Hepatocyte (in vitro differentiated cells): ENCODE measurements around the gene SGCD.

Source experiments
- EZH2 ChIP-seq: fragments of 200-600 bp; sonication (generic); IDR thresholded peaks from 2 replicates; pipeline ENCODE4 v1.6.1; 2016; ENCODE audit warnings: antibody characterized with exemption, mild to moderate bottlenecking, borderline replicate concordance
- TF ChIP-seq, protein P1 (sequence below): fragments of 200-600 bp; sonication (generic); IDR thresholded peaks from 2 replicates; pipeline ENCODE4 v1.5.1; 2016; ENCODE audit warnings: antibody characterized with exemption, mild to moderate bottlenecking; ENCODE audit not compliant: poor library complexity

DNA sequence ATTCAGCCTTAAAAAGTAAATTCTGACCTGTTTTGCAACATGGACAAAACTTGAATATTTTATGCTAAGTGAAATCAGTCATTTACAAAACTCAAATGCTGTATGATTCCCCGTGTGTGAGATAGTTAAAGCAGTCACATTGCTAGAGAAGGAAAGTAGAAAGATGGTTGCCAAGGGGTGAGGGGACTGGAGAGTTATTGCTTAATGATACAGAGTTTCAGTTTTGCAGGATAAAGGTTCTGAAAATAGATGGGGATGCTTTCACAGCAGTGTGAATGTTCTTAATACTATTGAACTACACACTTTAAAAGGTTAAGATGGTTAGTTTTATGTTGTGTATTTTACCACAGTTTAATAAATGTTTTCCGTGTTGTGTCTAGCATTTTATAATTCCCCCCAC, 51.2 kb downstream of the SGCD start:
- TF ChIP-seq, protein P1, sequence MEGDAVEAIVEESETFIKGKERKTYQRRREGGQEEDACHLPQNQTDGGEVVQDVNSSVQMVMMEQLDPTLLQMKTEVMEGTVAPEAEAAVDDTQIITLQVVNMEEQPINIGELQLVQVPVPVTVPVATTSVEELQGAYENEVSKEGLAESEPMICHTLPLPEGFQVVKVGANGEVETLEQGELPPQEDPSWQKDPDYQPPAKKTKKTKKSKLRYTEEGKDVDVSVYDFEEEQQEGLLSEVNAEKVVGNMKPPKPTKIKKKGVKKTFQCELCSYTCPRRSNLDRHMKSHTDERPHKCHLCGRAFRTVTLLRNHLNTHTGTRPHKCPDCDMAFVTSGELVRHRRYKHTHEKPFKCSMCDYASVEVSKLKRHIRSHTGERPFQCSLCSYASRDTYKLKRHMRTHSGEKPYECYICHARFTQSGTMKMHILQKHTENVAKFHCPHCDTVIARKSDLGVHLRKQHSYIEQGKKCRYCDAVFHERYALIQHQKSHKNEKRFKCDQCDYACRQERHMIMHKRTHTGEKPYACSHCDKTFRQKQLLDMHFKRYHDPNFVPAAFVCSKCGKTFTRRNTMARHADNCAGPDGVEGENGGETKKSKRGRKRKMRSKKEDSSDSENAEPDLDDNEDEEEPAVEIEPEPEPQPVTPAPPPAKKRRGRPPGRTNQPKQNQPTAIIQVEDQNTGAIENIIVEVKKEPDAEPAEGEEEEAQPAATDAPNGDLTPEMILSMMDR, result no peak
- TF ChIP-seq EZH2, result no peak
